Stimulated activated CD4-positive, alpha-beta T cell treated with anti-CD3 and anti-CD28 coated beads, Interleukin-1b, Interleukin-23, amount 100 ng/mL, for 48 hours (primary cell): ENCODE results near the gene OR8D1.

Experiments
- DNase-seq: peaks from one replicate; pipeline ENCODE4 v3.0.0-alpha.2; 2020

OR8D1 gene

DNA sequence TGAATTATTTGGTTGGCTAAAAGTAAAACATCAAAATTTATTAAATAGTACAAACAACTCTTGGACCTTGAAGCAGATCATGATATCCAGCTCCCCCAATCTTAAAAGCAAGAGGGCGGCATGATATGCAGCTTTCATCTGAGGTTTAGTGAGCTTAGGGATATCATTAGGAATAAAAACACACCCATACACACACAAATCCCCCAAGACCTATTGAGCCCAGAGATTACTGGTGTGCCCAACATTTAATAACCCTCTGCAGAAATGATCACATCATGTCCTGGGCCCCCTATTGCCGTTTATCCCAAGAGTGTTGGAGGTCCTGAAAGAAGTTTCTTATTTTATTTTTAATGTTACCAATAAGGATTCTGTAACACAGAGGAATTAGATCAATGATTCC lies at the start of gene OR8D1:
OR8D1 (minus strand) TSS at position 101 of the 400 bp plus-strand sequence. CDS start 3,183 bp downstream, outside the sequence.
- no peak for DNase-seq

DNA sequence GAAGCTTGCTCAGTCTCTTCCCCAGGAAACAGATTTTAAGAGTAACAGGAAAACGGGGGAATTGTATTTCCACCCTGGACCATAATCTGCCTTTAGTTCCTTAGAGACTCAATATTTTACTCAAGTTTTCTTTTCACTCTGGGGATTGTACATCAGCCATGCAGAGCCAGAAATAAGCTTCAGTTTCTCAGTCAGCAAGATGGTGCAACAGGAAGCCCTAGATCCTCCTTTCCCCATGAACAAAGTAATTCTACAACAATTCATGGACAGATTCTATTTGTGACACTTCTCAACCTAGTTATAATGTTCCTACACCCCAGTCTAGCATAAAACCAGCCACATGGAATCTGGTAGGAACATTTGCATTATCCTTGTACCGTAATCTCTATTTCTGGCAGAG lies 45.8 kb upstream of the OR8D1 start:
- no peak for DNase-seq

DNA sequence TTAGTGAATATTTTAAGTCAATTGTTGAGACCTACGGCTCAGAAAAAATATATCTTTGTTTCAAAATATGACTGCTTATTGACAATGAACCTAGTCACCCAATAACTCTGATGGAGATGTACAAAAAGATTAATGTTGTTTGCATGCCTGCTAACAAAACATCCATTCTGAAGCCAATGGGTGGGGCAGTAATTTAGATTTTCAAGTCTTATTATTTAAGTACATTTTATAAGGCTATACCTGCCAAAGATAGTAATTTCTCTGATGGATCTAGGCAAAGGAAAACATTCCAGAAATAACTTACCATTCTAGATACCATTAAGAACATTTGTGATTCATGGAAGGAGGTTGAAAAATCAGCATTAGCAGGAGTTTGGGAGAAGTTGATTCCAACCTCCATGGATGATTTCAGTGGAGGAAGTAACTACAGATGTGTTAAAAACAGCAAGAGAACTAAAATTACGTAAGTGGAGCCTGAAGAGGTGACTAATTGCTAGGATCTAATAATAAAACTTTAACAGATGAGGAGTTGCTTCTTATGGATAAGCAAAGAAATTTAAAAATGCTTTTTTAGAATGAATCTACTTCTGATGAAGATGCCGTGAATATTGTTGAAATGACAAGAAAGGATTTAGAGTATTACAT lies 32.7 kb upstream of the OR8D1 start:
- no peak for DNase-seq

DNA sequence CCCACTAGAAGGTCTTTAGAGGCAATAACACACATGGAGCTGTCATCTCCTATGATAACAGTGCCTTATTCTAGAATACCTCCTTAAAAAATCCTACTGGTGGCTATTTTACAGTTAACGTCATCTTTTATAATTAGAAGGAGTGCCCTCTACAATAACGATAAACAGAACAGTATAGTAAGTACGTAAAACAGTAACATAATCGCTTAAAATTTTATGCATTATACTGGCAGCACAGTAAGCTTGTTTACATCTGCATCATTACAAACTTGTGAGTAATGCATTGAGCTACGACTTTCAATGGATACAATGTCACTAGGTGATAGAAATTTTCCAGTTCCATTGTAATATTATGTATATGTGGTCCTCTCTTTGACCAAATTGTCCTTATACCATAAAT lies 30.6 kb upstream of the OR8D1 start:
- DNase-seq, result no peak

DNA sequence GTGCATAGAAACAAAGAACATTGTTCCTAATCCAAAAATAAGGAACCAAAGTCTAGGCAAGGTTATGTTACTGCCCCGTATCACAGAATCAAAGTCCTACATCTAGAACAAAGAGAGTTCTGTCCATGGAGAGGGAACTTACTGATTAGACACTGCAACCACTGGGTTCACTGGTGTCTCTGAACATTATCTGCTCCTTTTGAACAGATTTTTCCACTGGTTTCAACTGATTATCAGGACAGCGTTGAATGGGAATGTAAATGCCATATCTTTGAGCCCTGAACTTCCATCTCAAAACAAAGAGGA lies 26.3 kb upstream of the OR8D1 start:
- no peak for DNase-seq

DNA sequence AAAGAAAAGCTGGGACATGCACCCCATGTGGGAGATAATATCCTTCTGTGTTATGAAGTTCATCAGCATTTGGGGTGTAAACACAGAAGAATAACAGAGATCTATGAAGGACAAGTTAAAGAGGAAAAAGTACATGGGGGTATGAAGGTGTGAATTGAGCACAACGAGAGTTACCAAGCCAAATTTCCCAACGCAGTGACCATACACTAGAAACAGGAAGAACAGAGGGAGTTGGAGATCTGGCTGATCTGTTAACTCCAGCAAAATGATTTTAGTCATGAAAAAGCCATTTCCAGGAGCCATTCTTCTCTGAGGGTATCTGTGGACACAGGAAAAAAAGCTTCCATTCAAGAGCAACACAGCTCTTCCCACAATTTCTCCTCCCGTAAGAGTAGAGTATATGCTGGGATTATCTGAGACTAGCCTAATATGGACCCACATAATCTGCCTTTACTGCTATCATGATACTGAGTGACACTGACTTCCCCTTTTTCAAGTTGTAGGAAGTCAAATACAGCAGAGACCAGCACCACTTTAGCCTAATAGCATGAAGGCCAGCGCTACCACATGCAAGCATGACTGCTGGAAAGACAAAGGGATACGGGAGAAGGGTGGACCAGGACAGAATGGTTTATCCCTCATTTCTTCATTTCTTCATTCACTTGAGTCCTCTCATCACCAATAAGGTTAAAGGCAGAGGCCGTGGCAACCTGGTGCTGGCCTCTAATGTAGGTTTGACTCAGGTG lies 25.8 kb upstream of the OR8D1 start:
- DNase-seq, result no peak

DNA sequence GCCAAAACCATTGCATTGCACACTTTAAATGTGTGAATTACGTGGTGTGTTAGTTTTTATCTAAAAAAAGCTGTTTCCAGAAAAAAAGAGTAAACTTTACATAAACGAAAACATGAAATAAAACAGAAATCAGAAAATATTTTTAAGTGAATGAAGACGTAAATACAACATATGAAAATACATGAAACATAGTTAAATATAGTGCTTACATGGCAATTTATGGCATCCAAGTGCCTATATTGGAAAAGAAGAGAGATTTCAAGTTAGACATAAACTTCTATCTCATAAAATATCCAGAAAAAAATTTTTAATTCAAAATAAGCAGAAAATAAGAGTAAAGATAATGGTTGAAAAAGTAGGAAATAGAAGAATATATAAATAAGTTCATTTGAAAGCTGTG lies 18.1 kb upstream of the OR8D1 start:
- no peak for DNase-seq

DNA sequence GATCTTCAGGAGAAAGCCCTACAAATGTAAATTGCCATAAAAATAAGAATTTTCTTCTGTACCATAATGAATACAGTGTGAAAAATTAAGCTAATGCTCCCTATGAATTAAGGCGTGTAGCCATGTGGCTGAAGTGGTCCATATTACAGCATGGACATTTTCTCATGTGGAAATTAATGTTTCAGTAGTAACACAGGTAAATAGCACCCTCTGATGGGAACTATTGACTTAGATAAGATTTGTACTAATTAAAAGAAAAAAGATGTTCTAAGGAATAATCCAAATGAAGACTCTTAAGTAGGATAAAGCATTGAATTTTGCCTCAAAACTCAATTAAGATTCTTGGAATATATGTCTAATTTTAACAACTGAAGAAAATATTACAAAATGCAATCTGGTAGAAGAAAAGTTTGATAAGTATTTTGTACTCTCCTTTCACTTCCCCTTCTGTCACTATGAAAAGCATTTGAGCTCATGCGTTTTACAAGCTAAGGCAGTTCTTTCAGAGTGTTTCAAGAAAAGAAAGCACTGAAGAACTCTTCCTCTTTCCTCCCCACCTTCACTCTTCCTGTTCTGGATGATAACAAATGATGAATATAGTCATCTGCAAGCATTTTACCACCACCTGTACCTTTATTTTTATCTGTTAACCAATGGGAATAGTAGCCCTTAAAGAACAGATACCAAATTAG lies 16.2 kb upstream of the OR8D1 start:
- no peak for DNase-seq

DNA sequence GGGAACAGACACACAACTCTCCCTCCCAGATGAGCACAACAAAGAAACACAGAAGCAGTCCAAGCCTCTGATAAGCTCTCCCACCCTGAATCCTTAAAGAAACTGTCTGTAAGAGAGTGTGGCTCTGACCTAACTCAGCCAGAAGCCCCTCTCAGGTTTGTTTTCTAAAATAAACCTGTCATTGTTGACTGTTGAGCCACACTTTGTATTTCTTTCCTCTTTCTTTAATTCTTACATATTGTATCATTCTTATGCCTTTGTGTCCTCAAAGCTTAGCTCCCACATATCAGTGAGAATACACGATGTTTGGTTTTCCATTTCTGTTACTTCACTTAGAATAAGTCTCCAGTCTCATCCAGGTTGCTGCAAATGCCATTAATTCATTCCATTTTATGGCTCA lies 14.0 kb upstream of the OR8D1 start:
- DNase-seq, result no peak

DNA sequence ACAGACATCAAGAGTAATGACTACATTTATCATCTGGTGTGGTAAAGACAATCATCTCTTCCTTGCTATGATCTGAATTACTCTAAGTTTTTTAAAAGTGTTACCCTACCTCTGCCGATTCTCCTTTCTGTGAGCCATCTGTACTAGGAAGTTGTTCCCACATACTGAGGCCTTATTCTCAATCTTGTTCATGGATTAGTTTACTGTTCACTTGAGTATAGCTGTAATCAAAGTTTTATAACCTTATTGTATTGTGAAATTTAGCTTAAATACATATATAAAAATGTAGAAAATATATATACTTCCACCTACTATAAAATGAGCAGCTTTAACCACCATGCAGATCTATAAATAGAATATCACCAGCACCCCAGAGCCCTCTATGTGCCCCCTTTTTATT lies 8.6 kb upstream of the OR8D1 start:
- DNase-seq, result no peak

DNA sequence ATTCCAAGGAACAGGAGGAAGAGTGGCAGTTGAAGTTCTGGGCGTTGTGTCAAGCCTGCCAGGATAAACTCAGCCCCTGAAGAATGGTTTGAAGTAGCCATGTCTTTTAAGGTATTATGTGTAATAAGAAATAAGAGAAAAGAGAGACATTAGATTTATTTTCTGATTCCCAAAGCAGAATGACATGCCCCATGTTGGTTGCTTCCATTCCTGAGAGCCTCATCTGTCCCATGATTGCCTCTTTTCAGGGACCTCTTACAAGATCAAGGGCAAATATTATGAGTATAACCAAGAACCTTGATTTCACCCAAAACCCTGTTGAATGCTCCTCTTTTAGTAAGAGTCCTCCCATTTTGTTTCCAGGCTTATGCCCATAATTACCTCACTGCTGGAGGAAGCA lies 6.3 kb upstream of the OR8D1 start, which contains the start of gene OR8D2:
OR8D2 (minus strand) TSS at position 101 of the 400 bp plus-strand sequence; CDS start at position 101, 0 bp downstream.
- DNase-seq, result no peak

DNA sequence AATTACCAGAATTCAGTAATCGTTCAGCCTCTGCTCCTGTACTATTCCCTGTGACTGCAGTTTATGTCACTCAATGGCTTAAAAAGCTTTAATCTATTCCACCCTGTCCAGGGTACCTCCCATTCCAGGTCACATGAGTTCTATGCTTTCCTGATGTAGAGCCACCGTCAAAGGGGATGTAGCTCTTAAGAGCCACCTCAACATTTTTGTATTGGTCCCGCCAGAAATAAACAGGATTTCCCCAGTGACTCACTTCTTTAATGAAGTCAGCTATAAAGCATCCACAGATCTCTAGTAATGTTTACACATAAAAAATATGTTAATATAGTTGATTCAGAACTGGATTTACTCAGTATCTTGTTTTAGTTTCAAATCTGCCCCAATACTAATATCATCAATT lies 1.3 kb upstream of the OR8D1 start:
- DNase-seq, result no peak

DNA sequence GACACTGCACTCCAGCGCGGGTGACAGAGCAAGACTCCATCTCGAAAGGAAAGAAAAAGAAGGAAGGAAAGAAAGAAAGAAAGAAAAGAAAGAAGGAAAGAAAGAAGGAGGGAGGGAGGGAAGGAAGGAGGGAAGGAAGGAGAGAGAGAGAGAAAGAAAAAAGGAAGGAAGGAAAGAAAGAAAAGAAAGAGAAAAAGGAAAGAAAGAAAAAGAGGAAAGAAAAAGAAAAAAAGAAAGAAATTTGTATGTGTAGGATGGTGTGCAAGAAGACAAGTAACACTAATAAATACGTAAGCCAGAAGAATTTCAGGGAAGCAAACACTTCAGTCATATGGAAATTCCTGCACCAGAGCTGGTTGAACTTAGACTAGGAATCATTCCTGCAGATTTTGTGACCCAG lies 618 bp downstream of the OR8D1 start:
- no peak for DNase-seq

DNA sequence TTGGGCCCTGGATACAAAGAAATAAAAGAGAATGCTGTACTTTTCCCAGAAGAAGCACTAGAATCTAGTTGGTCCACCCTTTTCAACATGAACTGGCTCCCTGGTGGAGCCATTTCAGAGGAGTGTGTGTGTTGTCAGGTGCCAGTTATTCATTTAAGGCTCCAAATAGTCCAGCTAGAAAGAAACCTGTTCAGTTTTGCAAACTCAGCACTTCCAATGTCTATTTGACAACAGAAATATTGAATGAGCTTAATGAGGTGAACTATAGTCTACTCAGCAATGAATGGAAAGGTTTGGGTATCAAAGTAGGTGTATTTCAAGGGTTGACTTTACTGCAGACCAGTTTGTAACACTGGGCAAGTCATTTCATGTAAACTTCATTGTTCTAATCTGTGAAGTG lies 2.1 kb downstream of the OR8D1 start:
- no peak for DNase-seq

DNA sequence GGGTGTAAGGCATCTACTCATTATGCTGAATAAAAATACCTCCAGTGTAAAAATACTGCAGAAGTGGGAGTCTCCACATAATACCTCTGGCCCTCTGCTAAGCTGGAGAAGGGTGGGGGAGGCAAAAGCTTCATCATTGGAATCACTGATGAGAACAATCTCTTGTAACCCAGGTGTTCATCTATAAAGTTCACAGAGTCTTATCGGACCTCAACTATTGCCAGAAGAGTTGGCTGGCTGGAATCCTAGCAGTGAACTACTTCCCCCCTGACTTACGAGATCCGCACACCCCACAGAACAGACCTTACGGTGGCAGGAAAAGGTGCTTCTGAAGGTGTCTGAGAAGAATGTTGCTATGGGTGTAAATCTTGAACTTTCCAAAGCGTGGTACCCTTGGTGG lies 2.5 kb downstream of the OR8D1 start:
- DNase-seq, result no peak

DNA sequence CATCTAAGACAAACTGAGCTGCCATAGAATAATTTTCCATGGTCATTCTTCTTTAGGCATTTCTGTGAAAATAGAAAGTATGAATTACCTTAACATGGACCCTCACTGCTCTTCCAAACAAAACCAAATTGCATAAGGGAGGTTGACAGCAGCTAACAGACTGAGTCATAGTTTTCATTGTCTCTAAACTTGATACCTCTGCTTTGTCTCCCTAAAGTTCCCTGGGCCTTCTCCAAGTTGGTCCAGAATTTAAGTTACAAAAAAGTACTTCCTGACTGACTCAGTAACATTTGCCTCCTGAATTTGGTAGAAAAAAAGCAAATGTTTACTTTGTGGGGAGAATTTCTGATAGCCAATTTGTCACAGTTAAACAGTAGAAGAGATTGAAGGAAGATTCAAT lies 3.0 kb downstream of the OR8D1 start:
- no peak for DNase-seq

DNA sequence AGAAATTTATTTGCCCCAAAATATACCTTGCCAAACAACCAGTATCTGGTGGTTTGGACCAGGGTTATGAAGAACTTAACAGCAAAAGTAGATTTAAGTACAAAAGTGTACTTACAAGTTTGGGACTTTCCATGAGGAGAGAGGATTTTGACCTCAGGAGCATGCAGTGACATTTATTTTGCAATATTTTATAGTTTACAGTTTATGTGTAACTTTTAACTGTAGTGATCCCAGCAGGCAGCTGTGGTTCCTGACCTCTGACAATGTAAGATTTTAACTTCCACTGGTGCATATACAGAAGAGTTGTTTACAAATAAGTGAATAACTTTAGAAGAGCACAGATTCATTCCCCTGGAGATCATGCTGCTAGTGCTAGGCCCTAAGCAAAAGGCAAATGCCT lies 6.7 kb downstream of the OR8D1 start:
- DNase-seq, result no peak

DNA sequence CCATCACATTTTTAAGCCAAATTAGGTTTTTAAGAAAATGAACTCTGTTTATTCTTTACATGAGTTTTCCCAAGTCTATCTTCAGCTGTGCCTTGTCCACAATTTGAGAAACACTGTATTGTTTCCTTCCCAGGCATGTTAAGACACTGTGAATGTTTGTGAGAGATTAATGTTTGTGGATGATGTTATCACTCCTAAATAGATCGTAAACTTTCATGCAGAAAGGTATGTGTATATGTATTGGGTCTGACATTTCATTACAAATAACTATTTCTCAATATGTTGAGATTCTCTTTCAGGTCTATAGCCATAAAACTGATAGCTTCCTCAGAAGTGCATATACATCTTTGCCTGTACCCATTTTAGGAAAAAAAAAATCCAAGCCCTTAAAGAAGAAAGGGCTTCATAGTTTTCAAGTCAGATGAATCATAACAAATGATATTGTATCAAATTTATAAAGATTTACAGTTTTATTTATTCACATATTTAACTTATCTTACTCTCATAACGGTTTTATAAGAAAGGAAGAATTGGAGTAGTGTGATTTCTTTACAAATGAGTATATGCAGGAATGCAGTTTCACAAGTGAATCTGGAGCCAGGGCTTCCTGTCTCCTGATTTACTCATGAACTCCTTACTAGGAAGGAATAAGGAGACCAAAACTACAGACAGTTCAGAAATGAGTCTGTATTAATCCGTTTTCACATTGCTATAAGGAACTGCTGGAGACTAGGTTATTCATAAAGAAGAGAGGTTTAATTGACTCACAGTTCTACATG lies 11.2 kb downstream of the OR8D1 start:
- DNase-seq, result no peak

DNA sequence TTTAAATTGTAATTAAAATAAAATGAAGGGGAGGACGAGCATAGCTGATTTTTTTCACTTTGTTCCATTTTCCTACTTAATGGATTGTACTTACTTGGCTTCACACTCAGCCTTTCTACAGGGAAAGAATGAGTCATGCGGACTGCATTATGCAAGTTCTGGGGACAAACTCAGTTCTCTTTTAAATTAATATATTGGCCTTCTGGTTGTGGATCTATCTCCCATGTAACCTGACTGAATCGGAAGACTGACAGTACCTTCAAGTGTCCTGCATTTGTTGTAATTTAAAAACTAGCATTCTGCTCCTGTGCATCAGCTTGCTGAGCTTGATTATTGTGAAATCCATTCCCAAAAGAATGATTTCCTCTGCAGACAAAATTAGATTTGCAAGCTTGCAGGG lies 12.2 kb downstream of the OR8D1 start:
- no peak for DNase-seq

DNA sequence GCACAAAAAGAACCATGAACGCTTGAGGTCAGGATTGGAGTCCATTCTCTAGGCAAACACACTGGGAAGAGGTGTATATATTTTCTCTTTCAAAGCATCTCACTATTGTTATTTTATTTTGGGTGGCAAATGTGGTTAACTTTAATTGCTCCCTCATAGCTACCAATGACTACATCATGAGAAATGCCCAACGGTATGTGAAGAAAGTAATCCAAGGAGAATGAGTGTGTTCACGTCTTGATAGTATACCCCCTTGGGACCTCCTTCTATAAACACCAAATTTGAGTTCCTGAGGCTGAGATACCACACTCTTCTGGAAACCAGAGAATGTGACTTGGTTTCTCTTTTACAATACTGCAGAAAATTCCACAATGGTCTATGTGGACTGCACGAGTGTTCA lies 15.8 kb downstream of the OR8D1 start:
- no peak for DNase-seq

DNA sequence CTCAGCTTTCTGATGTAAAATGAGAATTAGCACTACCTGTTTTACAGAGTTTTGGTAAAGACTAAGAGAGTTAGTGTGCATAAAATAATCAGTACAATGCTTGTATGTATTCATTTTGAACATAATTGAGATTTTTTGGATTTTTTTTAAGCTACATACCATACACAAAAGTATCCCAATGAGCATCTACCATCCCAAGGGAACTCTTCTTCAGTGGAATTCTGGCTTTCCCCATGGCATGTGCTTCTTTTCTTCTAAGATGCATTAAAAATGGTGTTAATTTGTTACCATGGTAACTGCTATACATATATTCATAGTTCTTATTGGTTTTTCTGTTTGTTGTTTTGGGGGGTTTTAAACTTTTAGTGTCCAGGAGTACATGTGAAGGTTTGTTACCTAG lies 17.7 kb downstream of the OR8D1 start:
- DNase-seq, result no peak

DNA sequence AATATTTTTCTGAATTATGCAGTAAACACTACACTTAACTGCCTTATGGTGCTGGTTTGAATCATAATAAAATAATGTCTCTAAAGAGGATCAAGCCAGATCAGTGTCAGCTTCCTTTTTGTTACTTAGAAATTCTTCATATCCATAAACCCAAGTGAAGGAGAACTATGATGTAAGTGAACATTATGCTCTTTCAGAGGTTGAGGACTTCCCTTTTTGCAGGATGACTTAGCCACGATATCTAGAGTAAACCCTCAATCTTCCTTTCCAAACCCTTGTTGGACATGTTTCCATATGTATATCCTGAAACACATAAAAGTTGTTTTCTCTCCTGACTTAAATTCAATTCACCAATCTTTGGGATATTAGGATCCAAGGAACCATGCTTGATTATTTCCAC lies 19.1 kb downstream of the OR8D1 start:
- no peak for DNase-seq

DNA sequence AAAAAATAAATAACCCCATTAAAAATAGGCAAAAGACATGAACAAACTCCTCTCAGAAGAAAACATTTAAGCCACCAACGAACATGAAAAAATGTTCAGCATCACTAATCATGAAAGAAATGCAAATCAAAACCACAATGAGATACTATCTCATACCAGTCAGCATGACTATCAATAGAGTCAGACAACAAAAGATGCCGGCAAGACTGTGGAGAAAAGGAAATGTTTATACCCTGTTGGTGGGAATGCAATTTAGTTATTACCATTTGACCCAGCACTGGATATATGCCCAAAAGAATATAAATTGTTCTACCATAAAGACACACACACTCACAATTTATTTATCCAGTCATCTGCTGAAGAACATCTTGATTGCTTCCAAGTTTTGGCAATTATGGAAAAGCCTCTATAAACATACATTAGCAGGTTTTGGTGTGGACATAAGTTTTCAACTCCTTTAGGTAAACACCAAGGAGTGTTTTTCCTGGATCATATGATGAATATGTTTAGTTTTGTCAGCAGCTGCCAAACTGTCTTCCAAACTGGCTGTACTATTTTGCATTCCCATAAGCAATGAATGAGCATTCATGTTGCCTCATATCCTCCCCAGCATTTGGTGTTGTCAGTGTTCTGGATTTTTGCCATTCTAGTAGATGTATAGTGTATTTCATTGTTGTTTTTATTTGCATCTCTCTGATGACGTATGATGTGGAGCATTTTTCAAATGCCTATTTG lies 28.0 kb downstream of the OR8D1 start:
- no peak for DNase-seq
